Lower leg skin (tissue), 3 donors: ENCODE results near the gene ZNF503.

Source experiments
- CTCF ChIP-seq, 3 donors: fragments of 450-650 bp; IDR thresholded peaks; one replicate each; pipeline ENCODE4 v1.5.1; 2016; ENCODE audit warnings: antibody characterized with exemption in 3 of 3, mild to moderate bottlenecking in 3 of 3, moderate library complexity in 2 of 3
- POLR2A ChIP-seq, 2 donors: fragments of 450-650 bp; IDR thresholded peaks; one replicate each; pipeline ENCODE4 v1.6.1; 2016 to 2017; ENCODE audit warnings: antibody characterized with exemption in 2 of 2, mild to moderate bottlenecking in 1 of 2, moderate library complexity in 1 of 2

- no peak for TF ChIP-seq CTCF (IDR thresholded peaks at IDR 0.05)
- no peak for TF ChIP-seq POLR2A (IDR thresholded peaks at IDR 0.05)
Observed at GRCh38 chr10:75432176-75432575, 30.6 kb upstream of the ZNF503 start.
